Measurements from ENCODE around the gene HHLA2.

Gene HHLA2

DNA sequence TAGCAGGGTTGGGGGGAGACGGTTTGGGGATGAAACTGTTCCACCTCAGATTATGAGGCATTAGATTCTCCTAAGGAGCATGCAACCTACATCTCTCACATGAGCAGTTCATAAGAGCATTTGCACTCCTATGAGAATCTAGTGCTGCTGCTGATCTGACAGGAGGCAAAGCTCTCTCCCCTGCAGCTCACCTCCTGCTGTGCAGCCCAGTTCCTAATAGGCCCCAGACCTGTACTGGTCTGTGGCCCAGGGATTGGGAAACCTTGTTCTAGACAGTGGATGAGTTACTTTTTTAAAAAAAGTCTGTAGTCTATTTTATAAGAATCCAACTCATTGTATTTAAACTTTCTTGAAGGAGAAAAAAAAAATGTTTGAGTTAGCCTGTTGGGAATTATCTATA is 100.0 kb downstream of the HHLA2 start:
- no peak overlapping the region for H2AFZ ChIP-seq (ENCODE audit: insufficient read depth, low read length, poor library complexity)
- no CpG with 5 or more reads among the region's 1 CpG for WGBS (ENCODE audit: extremely low coverage, insufficient coverage, insufficient read length)
- H3K18ac ChIP-seq (ENCODE audit: low read length) = no peak overlapping the region
- no peak overlapping the region for H3K27ac ChIP-seq (ENCODE audit: low read depth, low read length)
- no peak overlapping the region for H2BK12ac ChIP-seq (ENCODE audit: low read length)
- H3K4ac ChIP-seq (ENCODE audit: low read depth, low read length) = no peak overlapping the region
- H3K36me3 ChIP-seq (ENCODE audit: control insufficient read depth in 1 of 2, insufficient read depth in 2 of 2, low read length in 2 of 2) = no peaks in the 10 kb centered on the region
- H3K9ac ChIP-seq (ENCODE audit: low read length) = no peak overlapping the region
- H4K91ac ChIP-seq (ENCODE audit: low read depth, low read length) = no peak overlapping the region
- no peaks in the 10 kb centered on the region for H3K79me1 ChIP-seq (ENCODE audit: low read length)
- no peak overlapping the region for H3K4me2 ChIP-seq (ENCODE audit: low read length)
- no peaks in the 10 kb centered on the region for H3K27me3 ChIP-seq (ENCODE audit: insufficient read depth, low read length)
- no peak overlapping the region for H3K14ac ChIP-seq (ENCODE audit: low read length)
- H2BK5ac ChIP-seq (ENCODE audit: low read depth, low read length, poor library complexity) = no peak overlapping the region
- H3K9me3 ChIP-seq (ENCODE audit: insufficient read depth, low read depth, low read length) = no peaks in the 10 kb centered on the region
- no peak for DNase-seq
- no peaks in the 10 kb centered on the region for H3K4me1 ChIP-seq (ENCODE audit: control insufficient read depth in 1 of 2, insufficient read depth in 2 of 2, low read length in 2 of 2)
- H2BK120ac ChIP-seq (ENCODE audit: insufficient read depth, low read length, poor library complexity) = no peak overlapping the region
- no peak overlapping the region for H4K8ac ChIP-seq (ENCODE audit: low read depth, low read length)
- H4K12ac ChIP-seq (ENCODE audit: low read depth, low read length) = no peak overlapping the region
- no peak overlapping the region for H3K23ac ChIP-seq (ENCODE audit: low read length)
- H3K79me2 ChIP-seq (ENCODE audit: control insufficient read depth, insufficient read depth, low read length, poor library complexity) = no peaks in the 10 kb centered on the region
- H2AK5ac ChIP-seq (ENCODE audit: low read length) = no peak overlapping the region
- no peak overlapping the region for H3K4me3 ChIP-seq (ENCODE audit: low read depth, low read length)

DNA sequence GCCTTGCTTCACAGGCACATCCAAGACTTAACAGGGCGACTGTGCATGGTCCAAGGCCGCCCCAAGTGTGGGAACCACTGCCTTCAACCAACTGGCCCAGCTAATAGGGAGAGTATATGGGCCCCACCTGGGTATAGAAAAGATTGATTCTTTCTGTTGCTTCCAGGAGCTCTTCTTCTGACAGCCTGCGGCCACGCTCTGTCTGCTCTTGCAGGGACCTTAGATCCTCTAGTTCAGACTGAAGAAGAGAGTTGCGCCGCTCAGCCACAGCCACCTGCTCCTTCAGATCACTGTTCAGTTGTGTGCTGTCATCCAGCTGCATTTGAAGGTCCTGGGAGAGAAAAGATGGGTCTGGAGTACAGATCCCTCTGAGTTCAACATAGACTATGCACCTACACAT is 102.2 kb downstream of the HHLA2 start:
- no peak overlapping the region for H2BK120ac ChIP-seq (ENCODE audit: insufficient read depth, low read length, poor library complexity)
- H3K27me3 ChIP-seq (ENCODE audit: insufficient read depth, low read length) = no peaks in the 10 kb centered on the region
- no peak overlapping the region for H3K4me3 ChIP-seq (ENCODE audit: low read depth, low read length)
- no peaks in the 10 kb centered on the region for H3K9me3 ChIP-seq (ENCODE audit: insufficient read depth, low read depth, low read length)
- H2AFZ ChIP-seq (ENCODE audit: insufficient read depth, low read length, poor library complexity) = no peak overlapping the region
- no peak overlapping the region for H3K27ac ChIP-seq (ENCODE audit: low read depth, low read length)
- no peak overlapping the region for H2BK5ac ChIP-seq (ENCODE audit: low read depth, low read length, poor library complexity)
- no CpG with 5 or more reads among the region's 6 CpGs for WGBS (ENCODE audit: extremely low coverage, insufficient coverage, insufficient read length)
- no peak overlapping the region for H3K4ac ChIP-seq (ENCODE audit: low read depth, low read length)
- no peak overlapping the region for H4K8ac ChIP-seq (ENCODE audit: low read depth, low read length)
- no peaks in the 10 kb centered on the region for H3K79me2 ChIP-seq (ENCODE audit: control insufficient read depth, insufficient read depth, low read length, poor library complexity)
- H3K36me3 ChIP-seq (ENCODE audit: control insufficient read depth in 1 of 2, insufficient read depth in 2 of 2, low read length in 2 of 2) = no peaks in the 10 kb centered on the region
- no peak overlapping the region for H3K23ac ChIP-seq (ENCODE audit: low read length)
- no peaks in the 10 kb centered on the region for H3K79me1 ChIP-seq (ENCODE audit: low read length)
- no peak for DNase-seq
- no peak overlapping the region for H4K91ac ChIP-seq (ENCODE audit: low read depth, low read length)
- no peak overlapping the region for H3K18ac ChIP-seq (ENCODE audit: low read length)
- no peak overlapping the region for H2BK12ac ChIP-seq (ENCODE audit: low read length)
- no peak overlapping the region for H3K4me2 ChIP-seq (ENCODE audit: low read length)
- no peak overlapping the region for H4K12ac ChIP-seq (ENCODE audit: low read depth, low read length)
- no peak overlapping the region for H3K9ac ChIP-seq (ENCODE audit: low read length)
- no peak overlapping the region for H2AK5ac ChIP-seq (ENCODE audit: low read length)
- no peaks in the 10 kb centered on the region for H3K4me1 ChIP-seq (ENCODE audit: control insufficient read depth in 1 of 2, insufficient read depth in 2 of 2, low read length in 2 of 2)
- no peak overlapping the region for H3K14ac ChIP-seq (ENCODE audit: low read length)

DNA sequence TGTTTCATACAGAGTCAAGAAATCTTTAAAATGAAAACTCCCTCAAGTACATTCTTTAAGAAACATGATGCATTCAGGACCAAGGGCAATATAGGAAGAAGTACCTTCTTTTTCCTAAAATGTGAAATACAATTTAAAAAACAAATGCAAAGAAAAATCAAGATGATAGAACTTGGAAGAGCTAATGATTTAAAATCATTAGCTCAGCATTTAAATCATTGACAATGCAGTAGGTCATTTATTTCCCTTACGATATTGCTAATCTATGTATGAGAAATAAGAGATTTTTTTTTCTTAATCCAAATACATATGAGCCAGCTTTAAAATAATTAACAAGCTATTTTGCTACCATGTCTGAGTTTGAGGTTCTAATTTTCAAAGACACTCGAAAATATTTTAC is 105.5 kb downstream of the HHLA2 start:
- Histone ChIP-seq H3K27me3 (ENCODE audit: insufficient read depth, low read length) (no peaks in the 10 kb centered on the region), H3K27ac (ENCODE audit: low read depth, low read length) (no peak overlapping the region), H4K12ac (ENCODE audit: low read depth, low read length) (no peak overlapping the region), H2BK12ac (ENCODE audit: low read length) (no peak overlapping the region), H3K23ac (ENCODE audit: low read length) (no peak overlapping the region), H4K91ac (ENCODE audit: low read depth, low read length) (no peak overlapping the region), H3K4ac (ENCODE audit: low read depth, low read length) (no peak overlapping the region), H4K8ac (ENCODE audit: low read depth, low read length) (no peak overlapping the region), H3K18ac (ENCODE audit: low read length) (no peak overlapping the region), H3K9ac (ENCODE audit: low read length) (no peak overlapping the region), H3K4me1 (ENCODE audit: control insufficient read depth in 1 of 2, insufficient read depth in 2 of 2, low read length in 2 of 2) (no peaks in the 10 kb centered on the region), H3K4me3 (ENCODE audit: low read depth, low read length) (no peak overlapping the region), H2BK120ac (ENCODE audit: insufficient read depth, low read length, poor library complexity) (no peak overlapping the region), H3K36me3 (ENCODE audit: control insufficient read depth in 1 of 2, insufficient read depth in 2 of 2, low read length in 2 of 2) (no peaks in the 10 kb centered on the region), H3K14ac (ENCODE audit: low read length) (no peak overlapping the region), H2AFZ (ENCODE audit: insufficient read depth, low read length, poor library complexity) (no peak overlapping the region), H3K4me2 (ENCODE audit: low read length) (no peak overlapping the region), H2BK5ac (ENCODE audit: low read depth, low read length, poor library complexity) (no peak overlapping the region), H3K79me1 (ENCODE audit: low read length) (no peaks in the 10 kb centered on the region), H2AK5ac (ENCODE audit: low read length) (no peak overlapping the region), H3K9me3 (ENCODE audit: insufficient read depth, low read depth, low read length) (no peaks in the 10 kb centered on the region), H3K79me2 (ENCODE audit: control insufficient read depth, insufficient read depth, low read length, poor library complexity) (no peaks in the 10 kb centered on the region)
- DNase-seq = no peak
- no CpG with 5 or more reads among the region's 2 CpGs for WGBS (ENCODE audit: extremely low coverage, insufficient coverage, insufficient read length)

DNA sequence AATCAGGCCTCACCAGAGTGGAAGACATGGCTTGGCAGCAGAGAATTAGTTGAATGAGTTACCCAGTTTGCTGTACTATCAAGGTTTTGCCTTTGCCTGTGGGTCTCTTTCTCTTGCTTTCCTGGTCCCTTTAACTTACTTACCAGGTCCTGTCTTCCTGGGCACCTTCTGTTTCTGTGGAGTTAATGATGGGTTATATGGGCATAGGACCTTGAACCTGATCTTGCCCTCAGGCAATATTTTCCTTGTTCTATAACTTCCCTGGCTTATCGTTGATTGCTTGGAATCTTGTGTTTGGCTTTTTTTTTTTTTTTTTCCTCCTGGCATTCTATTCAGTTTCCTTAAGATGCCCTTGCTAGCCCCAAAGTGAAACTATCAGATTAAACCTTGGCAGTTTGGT is 106.8 kb downstream of the HHLA2 start:
- DNase-seq = no peak
- Histone ChIP-seq H3K23ac (ENCODE audit: low read length) (no peak overlapping the region), H3K18ac (ENCODE audit: low read length) (no peak overlapping the region), H3K4me3 (ENCODE audit: low read depth, low read length) (no peak overlapping the region), H3K9me3 (ENCODE audit: insufficient read depth, low read depth, low read length) (no peaks in the 10 kb centered on the region), H3K79me2 (ENCODE audit: control insufficient read depth, insufficient read depth, low read length, poor library complexity) (no peaks in the 10 kb centered on the region), H3K27me3 (ENCODE audit: insufficient read depth, low read length) (no peaks in the 10 kb centered on the region), H3K9ac (ENCODE audit: low read length) (no peak overlapping the region), H3K27ac (ENCODE audit: low read depth, low read length) (no peak overlapping the region), H3K36me3 (ENCODE audit: control insufficient read depth in 1 of 2, insufficient read depth in 2 of 2, low read length in 2 of 2) (no peaks in the 10 kb centered on the region), H4K12ac (ENCODE audit: low read depth, low read length) (no peak overlapping the region), H2BK5ac (ENCODE audit: low read depth, low read length, poor library complexity) (no peak overlapping the region), H3K4me2 (ENCODE audit: low read length) (no peak overlapping the region), H2AK5ac (ENCODE audit: low read length) (no peak overlapping the region), H3K4ac (ENCODE audit: low read depth, low read length) (no peak overlapping the region), H4K8ac (ENCODE audit: low read depth, low read length) (no peak overlapping the region), H2AFZ (ENCODE audit: insufficient read depth, low read length, poor library complexity) (no peak overlapping the region), H3K4me1 (ENCODE audit: control insufficient read depth in 1 of 2, insufficient read depth in 2 of 2, low read length in 2 of 2) (no peaks in the 10 kb centered on the region), H2BK120ac (ENCODE audit: insufficient read depth, low read length, poor library complexity) (no peak overlapping the region), H2BK12ac (ENCODE audit: low read length) (no peak overlapping the region), H4K91ac (ENCODE audit: low read depth, low read length) (no peak overlapping the region), H3K79me1 (ENCODE audit: low read length) (no peaks in the 10 kb centered on the region), H3K14ac (ENCODE audit: low read length) (no peak overlapping the region)
- WGBS (ENCODE audit: extremely low coverage, insufficient coverage, insufficient read length) = no CpG with 5 or more reads among the region's 1 CpG
